SK-N-SH (cell line): ENCODE measurements around the gene REC114.

Source experiments
- POLR2AphosphoS5 ChIP-seq: IDR thresholded peaks from 2 replicates; pipeline ENCODE4 v1.6.1; 2012; ENCODE audit warnings: low read depth, low read length
- RXRA ChIP-seq: IDR thresholded peaks from 2 replicates; pipeline ENCODE4 v1.4.0; 2012; ENCODE audit warnings: low read depth, mild to moderate bottlenecking, borderline replicate concordance
- YY1 ChIP-seq: IDR thresholded peaks from 2 replicates; pipeline ENCODE4 v1.4.0; 2012; ENCODE audit warnings: low read depth, mild to moderate bottlenecking
- TF ChIP-seq, protein P1 (sequence below): fragments of 200-600 bp; sonication (generic); IDR thresholded peaks from 2 replicates; pipeline ENCODE4 v1.6.1; 2017; ENCODE audit warnings: antibody characterized with exemption, mild to moderate bottlenecking, moderate library complexity
- TF ChIP-seq, protein P2 (sequence below): IDR thresholded peaks from 2 replicates; pipeline ENCODE4 v1.6.1; 2012; ENCODE audit warnings: mild to moderate bottlenecking, low read depth, low read length, moderate library complexity
- TF ChIP-seq, protein P3 (sequence below): fragments of 150-350 bp; IDR thresholded peaks from 2 replicates; pipeline ENCODE4 v1.6.1; 2016; ENCODE audit warnings: mild to moderate bottlenecking, low read depth, low read length

DNA sequence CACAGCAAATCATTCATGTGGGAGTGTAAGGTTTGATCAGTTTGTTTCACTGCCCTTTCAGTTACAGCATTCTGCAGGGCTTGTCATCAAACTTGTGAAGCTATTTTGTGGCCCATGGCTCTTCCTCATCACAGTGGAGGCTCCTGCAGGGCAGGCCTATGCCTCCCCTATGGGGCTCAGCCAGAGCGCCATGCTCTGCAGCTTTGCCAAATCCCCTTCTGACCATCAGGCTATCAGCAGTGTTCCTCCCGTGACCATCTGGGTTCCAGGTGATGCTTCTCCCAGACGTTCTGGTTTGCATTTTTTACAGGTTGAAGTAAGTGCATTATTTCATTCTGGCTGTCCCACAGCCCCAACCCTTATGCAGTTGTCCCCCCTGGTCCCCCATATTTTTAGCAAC lies 28.1 kb upstream of the REC114 start:
- TF ChIP-seq, protein P1, sequence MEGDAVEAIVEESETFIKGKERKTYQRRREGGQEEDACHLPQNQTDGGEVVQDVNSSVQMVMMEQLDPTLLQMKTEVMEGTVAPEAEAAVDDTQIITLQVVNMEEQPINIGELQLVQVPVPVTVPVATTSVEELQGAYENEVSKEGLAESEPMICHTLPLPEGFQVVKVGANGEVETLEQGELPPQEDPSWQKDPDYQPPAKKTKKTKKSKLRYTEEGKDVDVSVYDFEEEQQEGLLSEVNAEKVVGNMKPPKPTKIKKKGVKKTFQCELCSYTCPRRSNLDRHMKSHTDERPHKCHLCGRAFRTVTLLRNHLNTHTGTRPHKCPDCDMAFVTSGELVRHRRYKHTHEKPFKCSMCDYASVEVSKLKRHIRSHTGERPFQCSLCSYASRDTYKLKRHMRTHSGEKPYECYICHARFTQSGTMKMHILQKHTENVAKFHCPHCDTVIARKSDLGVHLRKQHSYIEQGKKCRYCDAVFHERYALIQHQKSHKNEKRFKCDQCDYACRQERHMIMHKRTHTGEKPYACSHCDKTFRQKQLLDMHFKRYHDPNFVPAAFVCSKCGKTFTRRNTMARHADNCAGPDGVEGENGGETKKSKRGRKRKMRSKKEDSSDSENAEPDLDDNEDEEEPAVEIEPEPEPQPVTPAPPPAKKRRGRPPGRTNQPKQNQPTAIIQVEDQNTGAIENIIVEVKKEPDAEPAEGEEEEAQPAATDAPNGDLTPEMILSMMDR: no peak
- TF ChIP-seq RXRA: no peak
- TF ChIP-seq, protein P2, sequence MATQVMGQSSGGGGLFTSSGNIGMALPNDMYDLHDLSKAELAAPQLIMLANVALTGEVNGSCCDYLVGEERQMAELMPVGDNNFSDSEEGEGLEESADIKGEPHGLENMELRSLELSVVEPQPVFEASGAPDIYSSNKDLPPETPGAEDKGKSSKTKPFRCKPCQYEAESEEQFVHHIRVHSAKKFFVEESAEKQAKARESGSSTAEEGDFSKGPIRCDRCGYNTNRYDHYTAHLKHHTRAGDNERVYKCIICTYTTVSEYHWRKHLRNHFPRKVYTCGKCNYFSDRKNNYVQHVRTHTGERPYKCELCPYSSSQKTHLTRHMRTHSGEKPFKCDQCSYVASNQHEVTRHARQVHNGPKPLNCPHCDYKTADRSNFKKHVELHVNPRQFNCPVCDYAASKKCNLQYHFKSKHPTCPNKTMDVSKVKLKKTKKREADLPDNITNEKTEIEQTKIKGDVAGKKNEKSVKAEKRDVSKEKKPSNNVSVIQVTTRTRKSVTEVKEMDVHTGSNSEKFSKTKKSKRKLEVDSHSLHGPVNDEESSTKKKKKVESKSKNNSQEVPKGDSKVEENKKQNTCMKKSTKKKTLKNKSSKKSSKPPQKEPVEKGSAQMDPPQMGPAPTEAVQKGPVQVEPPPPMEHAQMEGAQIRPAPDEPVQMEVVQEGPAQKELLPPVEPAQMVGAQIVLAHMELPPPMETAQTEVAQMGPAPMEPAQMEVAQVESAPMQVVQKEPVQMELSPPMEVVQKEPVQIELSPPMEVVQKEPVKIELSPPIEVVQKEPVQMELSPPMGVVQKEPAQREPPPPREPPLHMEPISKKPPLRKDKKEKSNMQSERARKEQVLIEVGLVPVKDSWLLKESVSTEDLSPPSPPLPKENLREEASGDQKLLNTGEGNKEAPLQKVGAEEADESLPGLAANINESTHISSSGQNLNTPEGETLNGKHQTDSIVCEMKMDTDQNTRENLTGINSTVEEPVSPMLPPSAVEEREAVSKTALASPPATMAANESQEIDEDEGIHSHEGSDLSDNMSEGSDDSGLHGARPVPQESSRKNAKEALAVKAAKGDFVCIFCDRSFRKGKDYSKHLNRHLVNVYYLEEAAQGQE: no peak
- TF ChIP-seq, protein P3, sequence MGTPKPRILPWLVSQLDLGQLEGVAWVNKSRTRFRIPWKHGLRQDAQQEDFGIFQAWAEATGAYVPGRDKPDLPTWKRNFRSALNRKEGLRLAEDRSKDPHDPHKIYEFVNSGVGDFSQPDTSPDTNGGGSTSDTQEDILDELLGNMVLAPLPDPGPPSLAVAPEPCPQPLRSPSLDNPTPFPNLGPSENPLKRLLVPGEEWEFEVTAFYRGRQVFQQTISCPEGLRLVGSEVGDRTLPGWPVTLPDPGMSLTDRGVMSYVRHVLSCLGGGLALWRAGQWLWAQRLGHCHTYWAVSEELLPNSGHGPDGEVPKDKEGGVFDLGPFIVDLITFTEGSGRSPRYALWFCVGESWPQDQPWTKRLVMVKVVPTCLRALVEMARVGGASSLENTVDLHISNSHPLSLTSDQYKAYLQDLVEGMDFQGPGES: no peak
- TF ChIP-seq YY1: no peak
- TF ChIP-seq POLR2AphosphoS5: no peak
